Uterus (tissue), 4 donors: ENCODE measurements around the gene SERPINA6. TPM values are rescaled to one million over a fixed set of nuclear protein-coding genes. Genes with fewer than 3 reads are reported as not detected.

ENCODE experiments used
- total RNA-seq, 4 donors: library from RNA; depleted of rRNA in 3 of 4; stranded (reverse); fragments of >200 nt in 3 of 4; gene quantifications; one replicate each; pipeline versions ENCODE4 v1.1.0 to v1.2.4, GENCODE V29; 2014 to 2023
- donor health status: DM: yes; HTN: yes; CAD: no.

SERPINA6 gene
- total RNA-seq, 4 donors from 2014 or later, result 0.76 TPM; not detected in 3

Other genes with a start within 250 kb of the SERPINA6 start
- 100 to 1,000 TPM in 3 of 4 donors, 10 to 100 TPM in 1; 55.6 to 223 (median 116) TPM for gene DDX24, start 242.1 kb downstream of the SERPINA6 start, total RNA-seq
- 10 to 100 TPM in 2 of 4 donors, 1 to 10 TPM in 2; 7.1 to 32.8 (median 14.3) TPM for gene IFI27L1, start 242.0 kb downstream of the SERPINA6 start, total RNA-seq
- 100 to 1,000 TPM in 2 of 4 donors, 10 to 100 TPM in 1, 1 to 10 TPM in 1; 5.6 to 390 (median 196) TPM for gene IFI27, start 212.6 kb downstream of the SERPINA6 start, total RNA-seq
- gene IFI27L2, start 193.7 kb downstream of the SERPINA6 start, total RNA-seq, result 100 to 1,000 TPM in 1 of 4 donors, 10 to 100 TPM in 3; 14.3 to 111 (median 45.0) TPM
- gene PPP4R4, start 149.0 kb downstream of the SERPINA6 start, total RNA-seq, result 1 to 10 TPM in 3 of 4 donors, under 1 TPM in 1; 0.59 to 4.1 (median 2.0) TPM
- gene SERPINA10, start 30.1 kb downstream of the SERPINA6 start, total RNA-seq, result not detected
- not detected for gene SERPINA2, start 43.4 kb upstream of the SERPINA6 start, total RNA-seq
- 1 to 10 TPM in 2 of 4 donors, under 1 TPM in 1, not detected in 1; 0.88 to 6.6 (median 4.9) TPM for gene SERPINA1, start 65.3 kb upstream of the SERPINA6 start, total RNA-seq
- gene SERPINA11, start 129.5 kb upstream of the SERPINA6 start, total RNA-seq, result not detected
- gene SERPINA9, start 152.9 kb upstream of the SERPINA6 start, total RNA-seq, result not detected
- gene SERPINA12, start 186.1 kb upstream of the SERPINA6 start, total RNA-seq, result not detected
- under 1 TPM in 1 of 4 donors, not detected in 3; 0.28 TPM for gene SERPINA4, start 238.1 kb upstream of the SERPINA6 start, total RNA-seq